Right renal cortex interstitium (tissue), 3 donors: Measurements from ENCODE around the gene VHLL. TPM values are rescaled to one million over a fixed set of nuclear protein-coding genes. Genes with fewer than 3 reads are reported as not detected.

Experiments used
- DNase-seq, 3 donors: peaks; one replicate each; pipeline ENCODE4 v3.0.0-alpha.2; 2013; ENCODE audit warnings: low read depth in 3 of 3, low spot score in 2 of 3
- polyA plus RNA-seq, 3 donors: library from polyadenylated mRNA; unstranded; fragments of 120-200 nt; gene quantifications; one replicate each; pipeline ENCODE4 v1.2.1, GENCODE V29; 2013; ENCODE audit not compliant: insufficient read length in 3 of 3

The VHLL gene
- polyA plus RNA-seq, 3 donors, result not detected

- DNase-seq, result peak in 2 of 3 donors; percentile 61 to 62
These were observed 7.7 kb downstream of the VHLL start for GRCh38 chr1:156291226-156292061.

- DNase-seq, result no peak
These were observed 9.2 kb downstream of the VHLL start for GRCh38 chr1:156289857-156290256.

- no peak for DNase-seq
These were observed 13.0 kb downstream of the VHLL start for GRCh38 chr1:156286061-156286460.

GRCh38 chr1:156285437-156285836, 13.7 kb downstream of the VHLL start:
- no peak for DNase-seq

- no peak for DNase-seq
These were observed 14.3 kb downstream of the VHLL start for GRCh38 chr1:156284757-156285156.

- no peak for DNase-seq
These were observed 15.0 kb downstream of the VHLL start, which contains the start of gene TMEM79 for GRCh38 chr1:156284112-156284511. TSS of gene TMEM79 (plus strand) at chr1:156284325. CDS start at chr1:156285227, 902 bp downstream.

GRCh38 chr1:156283521-156283920, 15.6 kb downstream of the VHLL start:
- no peak for DNase-seq

- DNase-seq, result peak; percentile 94 to 98 (median 98)
These were observed 16.5 kb downstream of the VHLL start, which contains the start of gene SMG5 for GRCh38 chr1:156282479-156283222. TSS of gene SMG5 (minus strand) at chr1:156282825. CDS start at chr1:156282680, 145 bp downstream.

GRCh38 chr1:156281693-156282478, 17.2 kb downstream of the VHLL start:
- no peak for DNase-seq

GRCh38 chr1:156281281-156281680, 17.8 kb downstream of the VHLL start:
- no peak for DNase-seq

GRCh38 chr1:156279837-156280236, 19.3 kb downstream of the VHLL start:
- DNase-seq, result no peak

- DNase-seq, result no peak
These were observed 22.1 kb downstream of the VHLL start for GRCh38 chr1:156276966-156277381.

- DNase-seq, result no peak
These were observed 22.6 kb downstream of the VHLL start for GRCh38 chr1:156276532-156276931.

- DNase-seq, result no peak
These were observed 28.8 kb downstream of the VHLL start for GRCh38 chr1:156270314-156270713.

GRCh38 chr1:156268336-156268735, 30.8 kb downstream of the VHLL start:
- no peak for DNase-seq

- DNase-seq, result no peak
These were observed 33.1 kb downstream of the VHLL start for GRCh38 chr1:156266051-156266450.

- no peak for DNase-seq
These were observed 35.8 kb downstream of the VHLL start for GRCh38 chr1:156263288-156263655.

- no peak for DNase-seq
These were observed 36.4 kb downstream of the VHLL start for GRCh38 chr1:156262461-156263287.

- no peak for DNase-seq
These were observed 38.2 kb downstream of the VHLL start for GRCh38 chr1:156260896-156261295.

GRCh38 chr1:156259805-156260204, 39.3 kb downstream of the VHLL start:
- no peak for DNase-seq
